Loucy (cell line): Measurements from ENCODE around the gene KDM6B.

Experiments
- H2AFZ ChIP-seq: fragments of 200-600 bp; sonication (generic); 2 replicates; pipeline ENCODE4 v1.6.0; 2016; ENCODE audit warnings: antibody characterized with exemption, mild to moderate bottlenecking, low read length, moderate library complexity
- H3F3A ChIP-seq: fragments of 200-600 bp; 2 replicates; pipeline ENCODE4 v1.6.0; 2016; ENCODE audit warnings: antibody characterized with exemption, low read depth, mild to moderate bottlenecking
- H3K27me3 ChIP-seq: fragments of 200-600 bp; sonication (generic); 2 replicates; pipeline ENCODE4 v1.6.1; 2014; ENCODE audit warnings: low read length, mild to moderate bottlenecking; ENCODE audit not compliant: insufficient read depth, poor library complexity, severe bottlenecking
- H3K36me3 ChIP-seq: fragments of 200-600 bp; sonication (generic); 2 replicates; pipeline ENCODE4 v1.6.1; 2016; ENCODE audit warnings: low read length; ENCODE audit not compliant: insufficient read depth
- H3K4me1 ChIP-seq: fragments of 200-600 bp; sonication (generic); 2 replicates; pipeline ENCODE4 v1.5.1; 2014; ENCODE audit warnings: low read length, mild to moderate bottlenecking; ENCODE audit not compliant: insufficient read depth, poor library complexity, severe bottlenecking
- H3K4me2 ChIP-seq: fragments of 200-600 bp; sonication (generic); 2 replicates; pipeline ENCODE4 v1.6.0; 2014; ENCODE audit warnings: antibody characterized with exemption, low read length, low read depth, mild to moderate bottlenecking; ENCODE audit not compliant: poor library complexity, severe bottlenecking
- H3K4me3 ChIP-seq: fragments of 200-600 bp; sonication (generic); 2 replicates; pipeline ENCODE4 v1.5.1; 2014; ENCODE audit warnings: low read length, mild to moderate bottlenecking, mixed read lengths; ENCODE audit not compliant: poor library complexity, severe bottlenecking
- H3K79me2 ChIP-seq: fragments of 200-600 bp; sonication (generic); 2 replicates; pipeline ENCODE4 v1.6.1; 2014; ENCODE audit warnings: low read length; ENCODE audit not compliant: insufficient read depth
- H3K9ac ChIP-seq: fragments of 200-600 bp; sonication (generic); 2 replicates; pipeline ENCODE4 v1.6.0; 2014; ENCODE audit warnings: mild to moderate bottlenecking, low read depth, low read length, moderate library complexity; ENCODE audit not compliant: poor library complexity, severe bottlenecking
- H3K9me2 ChIP-seq: fragments of 200-600 bp; sonication (generic); replicated peaks from 2 replicates; pipeline ENCODE4 v1.6.1; 2016; ENCODE audit warnings: low read depth, low read length, mixed read lengths
- H3K9me3 ChIP-seq: fragments of 200-600 bp; sonication (generic); 2 replicates; pipeline ENCODE4 v1.6.1; 2014; ENCODE audit warnings: mild to moderate bottlenecking, antibody characterized with exemption, low read length, low read depth; ENCODE audit not compliant: insufficient read depth
- H4K20me1 ChIP-seq: fragments of 200-600 bp; sonication (generic); 2 replicates; pipeline ENCODE4 v1.6.0; 2014; ENCODE audit warnings: antibody characterized with exemption, low read length, mild to moderate bottlenecking; ENCODE audit not compliant: insufficient read depth, poor library complexity, severe bottlenecking
- EZH2phosphoT487 ChIP-seq: fragments of 200-600 bp; IDR thresholded peaks from 2 replicates; pipeline ENCODE4 v1.6.1; 2018; ENCODE audit warnings: antibody characterized with exemption, mild to moderate bottlenecking, moderate library complexity, borderline replicate concordance
- TF ChIP-seq, protein P1 (sequence below): fragments of 200-600 bp; sonication (generic); conservative IDR thresholded peaks from 2 replicates; pipeline ENCODE4 v1.5.1; 2014; ENCODE audit warnings: mild to moderate bottlenecking, antibody characterized with exemption, low read length

KDM6B gene

DNA sequence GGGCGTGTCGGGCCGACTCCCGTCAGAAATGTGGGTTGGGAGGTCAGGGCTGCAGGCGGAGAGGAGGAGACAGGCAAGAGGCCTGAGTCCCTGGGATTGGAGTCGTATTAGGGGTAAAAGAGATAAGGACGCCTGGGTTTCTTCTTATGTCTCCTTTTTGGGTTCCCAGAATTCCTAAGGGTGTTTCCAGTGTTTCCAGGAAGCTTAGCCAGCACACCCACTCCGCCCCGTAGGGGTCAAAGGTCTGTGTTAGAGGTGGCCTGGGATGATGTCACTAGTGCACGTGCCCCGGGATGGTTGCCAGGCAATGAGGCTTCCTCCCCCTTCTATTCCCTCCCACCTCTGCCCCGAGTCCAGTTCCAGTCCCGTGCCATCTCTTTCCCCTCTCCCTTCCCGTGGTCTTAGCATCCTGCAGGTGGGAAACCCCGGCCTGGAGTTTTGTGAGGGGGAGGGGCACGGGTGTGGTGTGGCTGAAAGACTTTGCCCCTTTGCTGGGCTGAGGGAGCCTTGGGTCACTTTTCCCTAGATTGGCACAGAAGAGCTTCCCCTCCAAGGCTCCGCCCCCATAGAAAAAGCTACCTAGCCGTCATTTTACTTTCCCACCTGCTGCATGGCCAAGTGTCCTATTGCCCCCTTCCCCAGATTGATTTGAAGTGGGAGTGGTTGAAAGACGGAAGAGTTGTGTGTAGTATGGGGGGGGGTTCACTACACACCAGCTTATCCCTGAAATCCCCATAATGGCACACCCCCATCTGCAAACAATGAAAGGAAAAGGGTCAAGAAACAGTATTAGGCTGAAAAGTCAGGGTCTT lies 2.8 kb downstream of the KDM6B start:
- peaks cover 55% of the 10 kb centered on the region for H3K4me1 ChIP-seq

DNA sequence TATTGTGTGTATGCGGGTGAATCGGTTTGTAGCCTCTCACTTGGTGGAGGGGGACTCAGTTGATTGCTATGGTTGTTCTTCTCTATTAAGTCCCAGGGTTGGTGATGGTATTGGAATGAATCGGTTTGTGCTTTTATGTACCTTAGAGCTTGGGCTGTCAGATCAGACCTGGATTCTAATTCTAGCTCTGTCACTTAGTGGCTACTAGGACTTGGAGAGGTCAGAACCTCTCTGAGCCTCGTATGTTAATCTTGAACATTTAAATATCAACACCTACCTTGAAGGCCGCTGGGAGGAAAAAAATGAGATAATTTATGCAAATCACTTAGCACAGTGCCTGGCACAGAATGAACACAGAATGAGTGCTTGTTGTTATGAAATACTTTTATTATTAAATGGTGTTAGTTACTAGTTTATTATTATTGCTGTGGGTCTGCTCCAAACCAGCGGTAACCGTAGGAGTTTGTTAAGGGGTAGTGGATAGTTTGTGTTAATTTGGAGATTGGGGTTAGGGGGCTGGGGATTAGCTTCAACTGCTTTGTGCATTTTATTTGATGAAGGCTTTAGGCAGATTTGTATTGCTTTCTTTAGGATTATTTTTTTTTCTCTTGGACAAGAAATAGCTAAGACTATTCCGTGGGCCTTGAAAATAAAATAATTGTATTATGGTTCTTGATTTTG lies 3.5 kb downstream of the KDM6B start:
- Histone ChIP-seq H3K4me2 (peak overlapping the region; percentile 94), H3K36me3 (no peaks in the 10 kb centered on the region), H3F3A (peaks cover 15% of the 10 kb centered on the region; the same call in 1 of the 2 replicates), H4K20me1 (peaks cover 36% of the 10 kb centered on the region), H3K9me2 (no peaks in the 10 kb centered on the region), H3K4me1 (peaks cover 59% of the 10 kb centered on the region), H3K9me3 (no peaks in the 10 kb centered on the region), H3K79me2 (peaks cover 53% of the 10 kb centered on the region; the same call in 1 of the 2 replicates), H3K4me3 (peak overlapping the region; percentile 98), H3K9ac (peak overlapping the region; percentile 66), H2AFZ (peak overlapping the region; percentile 16; the same call in 1 of the 2 replicates), H3K27me3 (no peaks in the 10 kb centered on the region)
- TF ChIP-seq, protein P1, sequence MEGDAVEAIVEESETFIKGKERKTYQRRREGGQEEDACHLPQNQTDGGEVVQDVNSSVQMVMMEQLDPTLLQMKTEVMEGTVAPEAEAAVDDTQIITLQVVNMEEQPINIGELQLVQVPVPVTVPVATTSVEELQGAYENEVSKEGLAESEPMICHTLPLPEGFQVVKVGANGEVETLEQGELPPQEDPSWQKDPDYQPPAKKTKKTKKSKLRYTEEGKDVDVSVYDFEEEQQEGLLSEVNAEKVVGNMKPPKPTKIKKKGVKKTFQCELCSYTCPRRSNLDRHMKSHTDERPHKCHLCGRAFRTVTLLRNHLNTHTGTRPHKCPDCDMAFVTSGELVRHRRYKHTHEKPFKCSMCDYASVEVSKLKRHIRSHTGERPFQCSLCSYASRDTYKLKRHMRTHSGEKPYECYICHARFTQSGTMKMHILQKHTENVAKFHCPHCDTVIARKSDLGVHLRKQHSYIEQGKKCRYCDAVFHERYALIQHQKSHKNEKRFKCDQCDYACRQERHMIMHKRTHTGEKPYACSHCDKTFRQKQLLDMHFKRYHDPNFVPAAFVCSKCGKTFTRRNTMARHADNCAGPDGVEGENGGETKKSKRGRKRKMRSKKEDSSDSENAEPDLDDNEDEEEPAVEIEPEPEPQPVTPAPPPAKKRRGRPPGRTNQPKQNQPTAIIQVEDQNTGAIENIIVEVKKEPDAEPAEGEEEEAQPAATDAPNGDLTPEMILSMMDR, result no peak

More for the DNA sequence above, 2.8 kb downstream of the KDM6B start:
- Histone ChIP-seq H3K36me3 (no peaks in the 10 kb centered on the region), H3F3A (peaks cover 15% of the 10 kb centered on the region; the same call in 1 of the 2 replicates), H3K79me2 (peaks cover 49% of the 10 kb centered on the region; the same call in 1 of the 2 replicates), H4K20me1 (peaks cover 32% of the 10 kb centered on the region), H3K9ac (peak overlapping the region; percentile 90), H3K4me2 (peak overlapping the region; percentile 94), H3K27me3 (no peaks in the 10 kb centered on the region), H3K9me3 (no peaks in the 10 kb centered on the region), H2AFZ (peak overlapping the region; percentile 83; the same call in 1 of the 2 replicates), H3K9me2 (no peaks in the 10 kb centered on the region), H3K4me3 (peak overlapping the region; percentile 98)
- TF ChIP-seq, protein P1, result no peak
- no peak for TF ChIP-seq EZH2phosphoT487

DNA sequence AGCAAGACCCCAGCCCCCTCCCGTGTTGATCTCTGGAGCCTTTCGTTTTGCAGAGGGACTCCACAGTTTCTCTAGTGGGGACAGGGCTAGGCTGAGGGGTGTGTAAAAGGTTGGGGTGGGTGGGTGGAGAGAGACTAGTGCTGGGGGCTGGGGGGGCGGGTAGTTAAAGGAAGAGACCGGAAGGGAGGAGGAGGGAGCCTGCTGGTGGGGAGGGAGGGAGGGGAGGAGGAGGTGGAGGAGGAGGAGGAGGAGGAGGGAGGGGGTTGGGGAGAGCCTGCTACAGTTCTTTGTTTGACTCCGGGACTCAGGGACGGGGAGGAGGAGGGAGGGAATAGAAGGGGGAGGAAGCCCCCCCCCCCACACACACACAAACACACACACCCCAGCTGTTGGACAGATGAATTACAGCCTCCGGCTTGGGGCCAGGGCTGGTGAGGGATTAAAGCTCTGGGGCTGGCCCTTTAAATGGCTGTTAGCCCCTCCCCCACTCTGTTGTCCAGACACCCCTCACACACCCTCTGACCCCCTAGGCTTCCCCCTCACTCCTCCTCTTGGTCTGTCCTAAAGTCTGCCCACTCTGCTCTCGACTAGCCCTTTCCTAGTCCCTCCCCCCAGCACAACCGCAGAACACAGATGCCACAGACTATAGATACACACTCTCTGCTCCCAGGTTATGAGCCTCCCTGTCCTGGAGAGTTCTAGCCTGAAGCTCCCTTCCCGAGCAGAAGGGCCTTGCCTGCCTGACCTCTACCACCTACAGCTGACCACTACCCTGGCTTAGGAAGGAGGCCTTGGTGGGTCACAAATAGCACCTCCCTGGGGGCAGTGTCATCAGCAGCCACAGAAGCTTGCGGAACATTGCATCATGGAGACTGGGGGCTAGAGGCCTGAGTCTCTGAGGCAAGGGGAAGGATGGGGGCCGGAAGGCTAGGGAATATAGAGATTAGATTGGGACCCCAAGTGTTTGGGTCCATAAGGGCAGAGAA lies 4.4 kb downstream of the KDM6B start:
- Histone ChIP-seq H4K20me1 (peaks cover 44% of the 10 kb centered on the region), H3F3A (peaks cover 15% of the 10 kb centered on the region; the same call in 1 of the 2 replicates), H3K27me3 (no peaks in the 10 kb centered on the region), H3K9me3 (no peaks in the 10 kb centered on the region), H3K79me2 (peaks cover 62% of the 10 kb centered on the region; the same call in 1 of the 2 replicates), H3K36me3 (no peaks in the 10 kb centered on the region), H2AFZ (no peak overlapping the region; the same call in 1 of the 2 replicates), H3K4me3 (peak overlapping the region; percentile 98), H3K9me2 (no peaks in the 10 kb centered on the region), H3K4me2 (peak overlapping the region; percentile 98), H3K9ac (peak overlapping the region; percentile 66), H3K4me1 (peaks cover 54% of the 10 kb centered on the region)
- TF ChIP-seq, protein P1, result no peak
- TF ChIP-seq EZH2phosphoT487, result no peak
